A549 (cell line): Measurements from ENCODE around the gene TESMIN.
A peak's percentile ranks its signal among the peaks of the same experiment; 100 is the strongest.

ENCODE experiments used
- FOSL2 ChIP-seq, 2 experiments: fragments of 450-650 bp in 1 of 2; fragments of >200 bp in 1 of 2; sonication (Bioruptor Twin) in 1 of 2; formaldehyde crosslinking; IDR thresholded peaks; 2 replicates each; pipeline versions ENCODE4 v1.5.0 to v1.6.1; 2016 to 2020; ENCODE audit warnings: mild to moderate bottlenecking in 1 of 2, moderate library complexity in 1 of 2
- RAD21 ChIP-seq, 2 experiments: fragments of >200 bp in 1 of 2; sonication (Bioruptor Twin) in 1 of 2; formaldehyde crosslinking in 1 of 2; IDR thresholded peaks in 1 of 2; conservative IDR thresholded peaks in 1 of 2; 2 replicates in 1 of 2; 3 replicates in 1 of 2; pipeline ENCODE4 v1.6.1; 2012 to 2018; ENCODE audit warnings: inconsistent platforms in 1 of 2
- TF ChIP-seq, protein P1 (sequence below): IDR thresholded peaks from 2 replicates; pipeline ENCODE4 v1.6.1; 2012
- TF ChIP-seq, protein P2 (sequence below): fragments of >200 bp; sonication (Bioruptor Twin); formaldehyde crosslinking; IDR thresholded peaks from 3 replicates; pipeline ENCODE4 v1.5.1; 2016

DNA sequence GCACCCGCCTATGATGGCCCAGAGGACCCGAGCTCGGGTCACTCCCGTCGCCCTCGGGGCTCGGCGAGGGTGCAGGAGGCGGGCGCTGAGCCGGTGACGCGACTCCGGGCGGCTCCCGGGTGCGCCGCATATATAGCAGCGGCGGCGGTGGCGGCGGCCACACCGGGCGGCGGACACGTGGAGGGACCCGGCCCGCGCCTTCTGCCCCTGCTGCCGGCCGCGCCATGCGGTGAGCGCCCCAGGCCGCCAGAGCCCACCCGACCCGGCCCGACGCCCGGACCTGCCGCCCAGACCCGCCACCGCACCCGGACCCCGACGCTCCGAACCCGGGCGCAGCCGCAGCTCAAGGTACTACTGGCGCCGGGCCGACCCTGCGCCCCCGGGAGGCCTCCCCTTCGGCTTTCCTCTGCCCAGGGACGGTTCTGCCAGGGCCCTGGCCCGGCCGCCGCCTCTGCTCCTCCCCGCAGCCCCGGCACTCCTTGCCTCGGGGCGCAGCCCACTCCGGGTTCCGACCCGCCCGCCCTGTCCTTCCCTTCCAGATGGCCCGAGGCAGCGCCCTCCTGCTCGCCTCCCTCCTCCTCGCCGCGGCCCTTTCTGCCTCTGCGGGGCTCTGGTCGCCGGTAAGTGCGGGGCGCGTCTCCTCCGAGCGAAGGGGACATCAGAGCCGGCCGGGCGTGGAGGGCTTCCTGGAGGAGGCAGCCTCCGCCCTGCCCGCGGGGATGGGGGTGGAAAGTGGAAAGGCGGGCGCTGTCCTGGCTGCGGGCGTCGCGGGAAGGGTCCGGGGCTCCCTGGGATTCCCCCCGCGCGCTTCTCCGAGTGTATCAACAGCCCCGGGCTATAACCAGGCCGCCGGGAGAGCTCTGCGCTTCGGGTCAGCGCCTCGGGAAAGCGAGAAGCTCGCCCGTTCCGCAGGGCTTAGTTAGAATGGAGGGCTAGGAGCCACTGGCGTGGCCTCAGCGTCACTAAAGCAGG, 66.6 kb downstream of the TESMIN start, which contains the start of gene GAL:
- TF ChIP-seq, protein P1, sequence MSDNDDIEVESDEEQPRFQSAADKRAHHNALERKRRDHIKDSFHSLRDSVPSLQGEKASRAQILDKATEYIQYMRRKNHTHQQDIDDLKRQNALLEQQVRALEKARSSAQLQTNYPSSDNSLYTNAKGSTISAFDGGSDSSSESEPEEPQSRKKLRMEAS: peak; percentile 45; the same call in 1 of the 2 replicates
- no peak for TF ChIP-seq RAD21 (conservative IDR thresholded peaks at IDR 0.05 in 1 of 2, IDR thresholded peaks at IDR 0.05 in 1 of 2)
- TF ChIP-seq, protein P2, sequence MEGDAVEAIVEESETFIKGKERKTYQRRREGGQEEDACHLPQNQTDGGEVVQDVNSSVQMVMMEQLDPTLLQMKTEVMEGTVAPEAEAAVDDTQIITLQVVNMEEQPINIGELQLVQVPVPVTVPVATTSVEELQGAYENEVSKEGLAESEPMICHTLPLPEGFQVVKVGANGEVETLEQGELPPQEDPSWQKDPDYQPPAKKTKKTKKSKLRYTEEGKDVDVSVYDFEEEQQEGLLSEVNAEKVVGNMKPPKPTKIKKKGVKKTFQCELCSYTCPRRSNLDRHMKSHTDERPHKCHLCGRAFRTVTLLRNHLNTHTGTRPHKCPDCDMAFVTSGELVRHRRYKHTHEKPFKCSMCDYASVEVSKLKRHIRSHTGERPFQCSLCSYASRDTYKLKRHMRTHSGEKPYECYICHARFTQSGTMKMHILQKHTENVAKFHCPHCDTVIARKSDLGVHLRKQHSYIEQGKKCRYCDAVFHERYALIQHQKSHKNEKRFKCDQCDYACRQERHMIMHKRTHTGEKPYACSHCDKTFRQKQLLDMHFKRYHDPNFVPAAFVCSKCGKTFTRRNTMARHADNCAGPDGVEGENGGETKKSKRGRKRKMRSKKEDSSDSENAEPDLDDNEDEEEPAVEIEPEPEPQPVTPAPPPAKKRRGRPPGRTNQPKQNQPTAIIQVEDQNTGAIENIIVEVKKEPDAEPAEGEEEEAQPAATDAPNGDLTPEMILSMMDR: no peak
- no peak for TF ChIP-seq FOSL2 (IDR thresholded peaks at IDR 0.05)
- no peak for TF ChIP-seq FOSL2 (CRISPR knock-in tag; IDR thresholded peaks at IDR 0.05)
